Esophagus squamous epithelium (tissue), 4 donors: ENCODE results near the gene GNB1L.

ENCODE experiments used
- CTCF ChIP-seq, 6 experiments: fragments of 450-650 bp in 4 of 6; fragments of 200-600 bp in 2 of 6; sonication (generic) in 2 of 6; IDR thresholded peaks; one replicate each; pipeline ENCODE4 v1.5.1; 2016 to 2019; ENCODE audit warnings: antibody characterized with exemption in 6 of 6, mild to moderate bottlenecking in 4 of 6, moderate library complexity in 4 of 6
- POLR2A ChIP-seq, 4 donors: fragments of 450-650 bp; IDR thresholded peaks; one replicate each; pipeline ENCODE4 v1.6.1; 2017; ENCODE audit warnings: antibody characterized with exemption in 4 of 4, mild to moderate bottlenecking in 4 of 4, moderate library complexity in 3 of 4

GRCh38 chr22:19755722-19756287 lies 98.9 kb downstream of the GNB1L start:
- TF ChIP-seq CTCF (IDR thresholded peaks at IDR 0.05) (no peak), POLR2A (IDR thresholded peaks at IDR 0.05) (no peak)
